Fibroblast of pulmonary artery (primary cell): ENCODE data around the gene MINDY4.
A peak's percentile ranks its signal among the peaks of the same experiment; 100 is the strongest.

Experiments used
- DNase-seq: peaks from one replicate; pipeline ENCODE4 v3.0.0-alpha.2; 2010; ENCODE audit warnings: low read depth
- H3K4me3 ChIP-seq: replicated peaks from 2 replicates; pipeline ENCODE4 v1.5.1; 2011; ENCODE audit warnings: low read depth, mild to moderate bottlenecking, control low read depth, low read length, moderate library complexity
- CTCF ChIP-seq: IDR thresholded peaks from 2 replicates; pipeline ENCODE4 v1.5.1; 2011; ENCODE audit warnings: mild to moderate bottlenecking, control low read depth, low read length, inconsistent platforms; ENCODE audit errors: missing control alignments

The MINDY4 gene

GRCh38 chr7:30771174-30771879 lies at the start of gene MINDY4:
TSS of gene MINDY4 (plus strand) at chr7:30771417. CDS start at chr7:30771494, 77 bp downstream.
- H3K4me3 ChIP-seq, result peak within 1 kb of the TSS; percentile 83
- TF ChIP-seq CTCF, result no peak
- peak; percentile 81 for DNase-seq

GRCh38 chr7:30722187-30722586 lies 49.0 kb upstream of the MINDY4 start:
- no peak for DNase-seq
- no peak for TF ChIP-seq CTCF
- H3K4me3 ChIP-seq, result no peak overlapping the region

GRCh38 chr7:30722671-30723070 lies 48.5 kb upstream of the MINDY4 start:
- TF ChIP-seq CTCF, result no peak
- no peak for DNase-seq
- no peak overlapping the region for H3K4me3 ChIP-seq

- no peak for DNase-seq
- TF ChIP-seq CTCF, result no peak
- H3K4me3 ChIP-seq, result no peak overlapping the region
Measured at GRCh38 chr7:30723776-30724175, 47.4 kb upstream of the MINDY4 start.

- TF ChIP-seq CTCF, result no peak
- DNase-seq, result no peak
- H3K4me3 ChIP-seq, result no peak overlapping the region
Measured at GRCh38 chr7:30726296-30727006, 44.8 kb upstream of the MINDY4 start.

- no peak for DNase-seq
- no peak for TF ChIP-seq CTCF
- H3K4me3 ChIP-seq, result no peak overlapping the region
Measured at GRCh38 chr7:30727061-30727945, 43.9 kb upstream of the MINDY4 start.
